ENCODE results near the gene LANCL2. TPM values are rescaled to one million over a fixed set of nuclear protein-coding genes. Genes with fewer than 3 reads are reported as not detected.

LANCL2 gene
- total RNA-seq, 4 donors from 2014 or later = 6.4 to 12.8 (median 9.7) TPM

DNA sequence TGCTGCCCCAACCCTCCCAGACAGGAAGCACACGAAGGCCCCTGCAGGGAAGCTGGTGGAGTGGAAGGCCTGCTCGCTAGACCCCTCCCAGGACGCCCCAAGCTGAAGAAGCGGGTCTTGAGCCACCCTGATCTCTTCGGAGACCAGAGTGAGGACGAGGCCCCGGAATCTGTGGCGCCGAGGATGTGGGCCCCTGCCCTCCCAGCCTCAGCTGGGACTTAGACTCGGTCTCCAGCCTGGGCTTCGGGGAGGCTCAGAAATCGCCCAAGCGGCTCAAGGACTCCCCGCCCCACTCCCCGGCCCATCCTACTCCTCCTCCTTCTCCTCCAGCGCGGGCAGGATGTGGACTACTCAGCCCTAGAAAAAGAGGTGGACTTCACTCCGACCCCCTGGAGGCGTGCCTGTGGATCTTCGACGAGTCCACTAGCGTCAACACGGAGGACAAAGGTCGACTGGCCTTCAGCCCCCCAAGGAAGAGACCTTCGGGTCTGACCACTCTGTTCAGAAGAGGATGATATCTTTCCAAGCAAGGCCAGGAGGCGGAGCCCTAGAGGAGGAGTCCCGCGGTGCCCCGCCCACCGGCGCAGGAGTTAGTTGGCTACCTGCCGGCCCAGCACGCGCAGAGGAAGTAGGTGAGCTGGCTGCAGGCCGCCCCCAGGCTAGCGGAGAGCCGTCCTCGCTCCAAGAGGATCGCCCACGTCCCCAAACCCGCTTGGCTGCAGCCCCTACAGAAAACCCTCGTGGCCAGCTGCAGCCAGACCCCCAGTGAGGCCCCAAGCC lies 21.9 kb upstream of the LANCL2 start:
- WGBS, 2 donors = 89 to 98% methylated on average over 15 to 22 of the region's 42 CpGs
- Histone ChIP-seq H3K9me3 (peaks cover 0 to 11% (median 0%) of the 10 kb centered on the region in 3 donors), H3K27ac (no peak overlapping the region), H3K4me1 (no peaks in the 10 kb centered on the region), H3K4me3 (no peak overlapping the region), H3K27me3 (peaks cover 0 to 16% (median 0%) of the 10 kb centered on the region in 4 donors), H3K36me3 (no peaks in the 10 kb centered on the region)
- no peak for DNase-seq
- intact Hi-C loops (cut with DNase I) = no loop called here
- no peak for TF ChIP-seq POLR2A (IDR thresholded peaks at IDR 0.05)
- TF ChIP-seq, protein P1, sequence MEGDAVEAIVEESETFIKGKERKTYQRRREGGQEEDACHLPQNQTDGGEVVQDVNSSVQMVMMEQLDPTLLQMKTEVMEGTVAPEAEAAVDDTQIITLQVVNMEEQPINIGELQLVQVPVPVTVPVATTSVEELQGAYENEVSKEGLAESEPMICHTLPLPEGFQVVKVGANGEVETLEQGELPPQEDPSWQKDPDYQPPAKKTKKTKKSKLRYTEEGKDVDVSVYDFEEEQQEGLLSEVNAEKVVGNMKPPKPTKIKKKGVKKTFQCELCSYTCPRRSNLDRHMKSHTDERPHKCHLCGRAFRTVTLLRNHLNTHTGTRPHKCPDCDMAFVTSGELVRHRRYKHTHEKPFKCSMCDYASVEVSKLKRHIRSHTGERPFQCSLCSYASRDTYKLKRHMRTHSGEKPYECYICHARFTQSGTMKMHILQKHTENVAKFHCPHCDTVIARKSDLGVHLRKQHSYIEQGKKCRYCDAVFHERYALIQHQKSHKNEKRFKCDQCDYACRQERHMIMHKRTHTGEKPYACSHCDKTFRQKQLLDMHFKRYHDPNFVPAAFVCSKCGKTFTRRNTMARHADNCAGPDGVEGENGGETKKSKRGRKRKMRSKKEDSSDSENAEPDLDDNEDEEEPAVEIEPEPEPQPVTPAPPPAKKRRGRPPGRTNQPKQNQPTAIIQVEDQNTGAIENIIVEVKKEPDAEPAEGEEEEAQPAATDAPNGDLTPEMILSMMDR (IDR thresholded peaks at IDR 0.05) = no peak

DNA sequence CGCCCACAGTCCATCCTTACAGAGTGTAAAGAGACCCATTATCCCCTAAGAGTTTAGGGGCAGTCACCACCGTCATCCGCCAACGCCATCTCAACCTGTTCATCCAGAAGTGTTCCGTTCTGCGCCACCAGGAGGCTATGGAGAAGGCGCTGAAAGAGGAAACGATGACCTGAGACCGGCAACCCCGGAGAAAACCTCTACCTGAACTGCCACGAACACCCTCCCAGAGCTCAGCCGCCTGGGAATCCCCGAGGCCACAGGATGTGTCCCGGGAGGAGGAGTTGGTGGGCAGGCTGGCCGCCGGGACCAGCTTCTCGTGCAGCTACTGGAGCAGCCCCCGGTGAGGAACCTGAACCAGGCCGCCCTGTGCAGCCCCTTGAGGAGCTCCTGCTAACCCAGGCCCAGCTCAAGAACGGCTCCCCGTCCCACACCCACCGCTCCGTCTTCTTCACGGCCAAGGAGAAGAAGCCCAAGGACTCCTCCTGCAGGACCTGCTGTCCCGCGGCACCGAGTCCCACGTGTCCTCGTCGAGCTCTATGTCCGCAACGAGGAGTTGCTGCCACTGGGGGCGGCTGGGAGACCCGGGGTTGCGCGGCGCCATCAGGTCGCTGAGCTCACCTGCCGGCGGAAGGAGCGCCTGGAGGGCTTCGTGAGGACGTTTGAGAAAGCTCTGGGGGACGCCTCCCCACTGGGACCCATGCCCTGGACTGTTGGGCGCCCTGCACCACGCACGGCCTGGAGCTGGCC lies 21.1 kb upstream of the LANCL2 start:
- peaks cover 0 to 16% (median 0%) of the 10 kb centered on the region in 4 donors for H3K27me3 ChIP-seq
- TF ChIP-seq POLR2A (IDR thresholded peaks at IDR 0.05) = no peak
- TF ChIP-seq, protein P1 (IDR thresholded peaks at IDR 0.05) = no peak
- no peaks in the 10 kb centered on the region for H3K4me1 ChIP-seq
- intact Hi-C loops (cut with DNase I) = no loop called here
- no peak overlapping the region for H3K27ac ChIP-seq
- peaks cover 0 to 11% (median 0%) of the 10 kb centered on the region in 3 donors for H3K9me3 ChIP-seq
- no peaks in the 10 kb centered on the region for H3K36me3 ChIP-seq
- no peak overlapping the region for H3K4me3 ChIP-seq
- DNase-seq = no peak
- 95 to 97% methylated on average over 10 to 18 of the region's 47 CpGs for WGBS, 2 donors

DNA sequence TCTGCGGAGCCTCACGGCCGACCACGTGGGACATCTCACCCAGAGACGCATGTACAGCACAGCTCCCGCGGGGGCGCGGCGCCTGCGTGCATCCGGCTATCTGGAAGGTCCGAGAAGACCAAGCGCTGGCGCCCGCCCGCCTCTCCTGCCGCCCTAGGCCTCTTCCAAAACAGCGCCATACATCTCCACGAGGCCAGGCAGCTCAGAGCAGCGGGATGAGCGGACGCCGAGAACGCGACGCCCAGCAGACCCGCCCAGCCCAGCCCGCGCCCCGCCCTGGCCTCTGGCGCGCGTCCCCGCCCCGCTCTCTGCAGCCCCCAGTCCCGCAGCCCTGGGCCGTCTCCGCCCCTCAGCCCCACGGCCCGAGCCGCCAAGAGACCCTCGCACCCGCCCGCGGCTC lies 20.3 kb upstream of the LANCL2 start:
- H3K4me3 ChIP-seq = no peak overlapping the region
- peaks cover 0 to 11% (median 0%) of the 10 kb centered on the region in 3 donors for H3K9me3 ChIP-seq
- 80% methylated on average over 1 of the region's 46 CpGs; no CpG with 5 or more reads in 1 of the 2 donors for WGBS, 2 donors
- intact Hi-C loops (cut with DNase I) = no loop called here
- TF ChIP-seq POLR2A (IDR thresholded peaks at IDR 0.05) = no peak
- TF ChIP-seq, protein P1 (IDR thresholded peaks at IDR 0.05) = no peak
- H3K27me3 ChIP-seq = peaks cover 0 to 16% (median 0%) of the 10 kb centered on the region in 4 donors
- H3K27ac ChIP-seq = no peak overlapping the region
- no peaks in the 10 kb centered on the region for H3K36me3 ChIP-seq
- DNase-seq = no peak
- no peaks in the 10 kb centered on the region for H3K4me1 ChIP-seq

DNA sequence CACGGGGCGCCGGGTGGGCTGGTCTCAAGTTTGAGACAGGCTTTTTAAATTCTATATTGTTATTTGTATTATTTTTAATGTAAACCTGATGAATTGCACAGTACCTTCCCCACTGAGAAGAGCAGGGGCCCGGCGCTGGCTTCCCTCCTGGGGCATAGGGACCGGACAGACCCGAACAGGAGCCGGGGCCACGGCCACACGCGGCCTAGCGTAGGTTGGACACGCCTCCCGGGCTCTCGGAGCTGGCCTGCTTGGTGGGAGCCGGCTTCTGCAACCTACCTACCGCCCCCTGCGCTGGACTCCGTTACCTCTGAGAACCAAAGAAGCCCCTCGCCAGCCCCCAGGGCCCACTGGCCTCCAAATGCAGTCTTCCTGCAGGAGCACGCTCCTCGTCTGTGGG lies 19.8 kb upstream of the LANCL2 start:
- H3K27ac ChIP-seq = no peak overlapping the region
- peaks cover 0 to 16% (median 0%) of the 10 kb centered on the region in 4 donors for H3K27me3 ChIP-seq
- 80 to 85% methylated on average over 4 to 11 of the region's 22 CpGs for WGBS, 2 donors
- TF ChIP-seq, protein P1 (IDR thresholded peaks at IDR 0.05) = no peak
- no peak for TF ChIP-seq POLR2A (IDR thresholded peaks at IDR 0.05)
- DNase-seq = no peak
- H3K9me3 ChIP-seq = peaks cover 0 to 11% (median 0%) of the 10 kb centered on the region in 3 donors
- H3K36me3 ChIP-seq = no peaks in the 10 kb centered on the region
- H3K4me1 ChIP-seq = no peaks in the 10 kb centered on the region
- H3K4me3 ChIP-seq = no peak overlapping the region
- intact Hi-C loops (cut with DNase I) = no loop called here

DNA sequence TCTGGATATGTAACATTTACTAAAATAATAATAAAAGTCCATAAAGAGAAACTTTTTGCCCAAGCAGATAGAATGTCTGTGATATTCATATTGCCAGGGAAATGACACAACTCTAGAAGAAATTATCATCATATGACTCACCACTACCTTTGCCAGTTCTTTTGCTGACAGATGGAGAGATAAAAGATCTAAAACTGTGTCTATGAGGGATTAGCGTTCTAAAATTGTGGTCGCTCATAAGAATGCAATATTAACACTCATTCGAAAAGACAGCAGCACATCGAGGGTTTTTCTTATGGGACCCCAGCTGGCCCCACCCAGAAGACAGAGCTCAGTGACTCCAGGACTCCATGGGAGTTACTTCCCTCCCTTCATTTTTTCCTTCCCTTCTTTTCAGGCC lies 16.6 kb upstream of the LANCL2 start:
- WGBS, 2 donors = 18 to 36% methylated on average over 4 of the region's 4 CpGs
- intact Hi-C loops (cut with DNase I) = no loop called here
- no peak overlapping the region for H3K27ac ChIP-seq
- H3K4me1 ChIP-seq = no peaks in the 10 kb centered on the region
- H3K27me3 ChIP-seq = peaks cover 0 to 19% (median 0%) of the 10 kb centered on the region in 4 donors
- no peaks in the 10 kb centered on the region for H3K36me3 ChIP-seq
- TF ChIP-seq POLR2A (IDR thresholded peaks at IDR 0.05) = no peak
- TF ChIP-seq, protein P1 (IDR thresholded peaks at IDR 0.05) = no peak
- peaks cover 0 to 11% (median 0%) of the 10 kb centered on the region in 3 donors for H3K9me3 ChIP-seq
- no peak overlapping the region for H3K4me3 ChIP-seq
- no peak for DNase-seq
